IPS-15b (cell line): ENCODE results near the gene OR8B12.

Experiments
- H3K27me3 ChIP-seq: one replicate; pipeline ENCODE4 v1.6.1; 2013; ENCODE audit warnings: low read length; ENCODE audit not compliant: control insufficient read depth, insufficient read depth
- H3K36me3 ChIP-seq: one replicate; pipeline ENCODE4 v1.6.1; 2013; ENCODE audit warnings: low read length; ENCODE audit not compliant: control insufficient read depth, insufficient read depth
- H3K4me1 ChIP-seq: one replicate; pipeline ENCODE4 v1.6.1; 2013; ENCODE audit warnings: mild to moderate bottlenecking, low read length; ENCODE audit not compliant: control insufficient read depth, insufficient read depth
- H3K4me3 ChIP-seq: one replicate; pipeline ENCODE4 v1.5.1; 2013; ENCODE audit warnings: low read depth, low read length
- H3K9ac ChIP-seq: one replicate; pipeline ENCODE4 v1.6.1; 2013; ENCODE audit warnings: low read depth, mild to moderate bottlenecking, low read length
- H3K9me3 ChIP-seq: one replicate; pipeline ENCODE4 v1.6.1; 2013; ENCODE audit warnings: mild to moderate bottlenecking, low read length; ENCODE audit not compliant: control insufficient read depth, insufficient read depth

Gene OR8B12, protein sequence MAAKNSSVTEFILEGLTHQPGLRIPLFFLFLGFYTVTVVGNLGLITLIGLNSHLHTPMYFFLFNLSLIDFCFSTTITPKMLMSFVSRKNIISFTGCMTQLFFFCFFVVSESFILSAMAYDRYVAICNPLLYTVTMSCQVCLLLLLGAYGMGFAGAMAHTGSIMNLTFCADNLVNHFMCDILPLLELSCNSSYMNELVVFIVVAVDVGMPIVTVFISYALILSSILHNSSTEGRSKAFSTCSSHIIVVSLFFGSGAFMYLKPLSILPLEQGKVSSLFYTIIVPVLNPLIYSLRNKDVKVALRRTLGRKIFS

GRCh38 chr11:124543554-124543953, at the start of gene OR8B12:
OR8B12 (minus strand) TSS chr11:124543654; CDS start chr11:124543654, 0 bp downstream.
- Histone ChIP-seq H3K4me1 (no peaks in the 10 kb centered on the region), H3K36me3 (no peaks in the 10 kb centered on the region), H3K9ac (no peak within 1 kb of the TSS), H3K9me3 (no peaks in the 10 kb centered on the region), H3K27me3 (no peaks in the 10 kb centered on the region), H3K4me3 (no peak within 1 kb of the TSS)

DNA sequence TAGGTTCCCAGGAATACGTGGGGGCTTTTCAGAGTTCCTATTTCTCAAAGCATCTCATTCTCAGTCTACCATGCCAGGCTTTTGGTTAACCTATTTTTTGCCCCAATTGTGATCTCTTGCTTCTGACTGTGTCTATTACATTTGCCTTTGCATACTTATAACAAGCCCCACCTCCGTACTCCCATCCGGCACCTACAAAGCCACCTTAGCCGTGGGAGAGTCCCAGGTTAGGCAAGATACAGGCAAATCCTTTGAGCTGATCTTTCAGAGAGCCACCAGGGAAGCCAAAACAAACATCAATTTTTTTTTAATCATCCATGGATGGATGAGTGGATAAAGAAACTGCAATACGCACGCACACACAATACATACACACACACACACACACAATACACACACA, 49.2 kb upstream of the OR8B12 start:
- no peaks in the 10 kb centered on the region for H3K27me3 ChIP-seq
- H3K36me3 ChIP-seq = no peaks in the 10 kb centered on the region
- no peaks in the 10 kb centered on the region for H3K4me1 ChIP-seq
- no peak overlapping the region for H3K4me3 ChIP-seq
- no peaks in the 10 kb centered on the region for H3K9me3 ChIP-seq
- no peak overlapping the region for H3K9ac ChIP-seq

- Histone ChIP-seq H3K36me3 (no peaks in the 10 kb centered on the region), H3K4me3 (no peak overlapping the region), H3K4me1 (no peaks in the 10 kb centered on the region), H3K9me3 (no peaks in the 10 kb centered on the region), H3K27me3 (no peaks in the 10 kb centered on the region), H3K9ac (no peak overlapping the region)
Measured at GRCh38 chr11:124591430-124591829, 48.0 kb upstream of the OR8B12 start.

GRCh38 chr11:124586238-124586860, 42.9 kb upstream of the OR8B12 start:
- Histone ChIP-seq H3K4me1 (peaks cover 3% of the 10 kb centered on the region), H3K27me3 (no peaks in the 10 kb centered on the region)

GRCh38 chr11:124584681-124585372, 41.4 kb upstream of the OR8B12 start:
- Histone ChIP-seq H3K36me3 (no peaks in the 10 kb centered on the region), H3K9ac (no peak overlapping the region), H3K4me1 (peaks cover 3% of the 10 kb centered on the region), H3K4me3 (no peak overlapping the region), H3K27me3 (no peaks in the 10 kb centered on the region), H3K9me3 (no peaks in the 10 kb centered on the region)

More at GRCh38 chr11:124586238-124586860, 42.9 kb upstream of the OR8B12 start:
- Histone ChIP-seq H3K9ac (no peak overlapping the region), H3K9me3 (no peaks in the 10 kb centered on the region), H3K4me3 (no peak overlapping the region), H3K36me3 (no peaks in the 10 kb centered on the region)

DNA sequence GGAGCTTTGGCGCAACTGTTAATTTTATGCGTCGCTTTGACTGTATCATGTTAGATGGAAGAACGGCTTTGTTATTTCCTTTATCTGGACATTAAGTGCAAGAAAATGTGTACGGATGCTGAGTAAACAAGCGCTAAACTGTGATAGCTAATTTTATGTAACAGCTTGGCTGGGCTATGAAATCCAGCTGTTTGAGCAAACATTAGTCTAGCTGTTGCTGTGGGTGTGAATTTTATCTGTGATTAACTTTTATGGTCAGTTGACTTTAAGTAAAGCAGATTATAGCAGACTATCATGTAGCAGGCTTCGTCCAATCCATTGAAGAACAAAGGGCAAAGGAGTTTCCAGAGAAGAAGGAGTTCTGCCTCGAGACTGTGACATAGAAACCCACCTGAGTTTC, 40.3 kb upstream of the OR8B12 start:
- Histone ChIP-seq H3K9me3 (no peaks in the 10 kb centered on the region), H3K27me3 (no peaks in the 10 kb centered on the region), H3K4me1 (peaks cover 3% of the 10 kb centered on the region), H3K9ac (no peak overlapping the region), H3K36me3 (no peaks in the 10 kb centered on the region), H3K4me3 (no peak overlapping the region)

DNA sequence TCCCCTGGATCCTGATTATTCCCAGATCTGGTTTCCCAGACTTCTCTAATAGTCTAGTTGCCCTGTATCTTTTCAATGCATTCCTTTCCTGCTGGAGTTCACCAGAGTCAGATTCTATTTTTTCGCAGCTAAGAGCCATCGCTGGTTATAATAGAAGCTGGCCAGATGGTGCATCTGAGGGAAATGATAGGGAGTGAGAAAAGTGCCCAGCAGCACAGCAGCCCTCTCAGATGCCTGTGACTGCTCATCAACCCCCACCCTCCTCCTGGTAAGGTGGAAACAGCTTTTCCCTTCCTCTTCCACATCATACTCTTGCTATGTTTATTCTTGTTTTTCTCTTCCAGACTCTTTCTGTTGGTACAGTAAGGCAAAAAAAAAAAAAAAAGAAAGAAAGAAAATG, 39.1 kb upstream of the OR8B12 start:
- no peaks in the 10 kb centered on the region for H3K27me3 ChIP-seq
- H3K9ac ChIP-seq = no peak overlapping the region
- H3K36me3 ChIP-seq = no peaks in the 10 kb centered on the region
- no peaks in the 10 kb centered on the region for H3K9me3 ChIP-seq
- H3K4me1 ChIP-seq = peaks cover 3% of the 10 kb centered on the region
- no peak overlapping the region for H3K4me3 ChIP-seq

DNA sequence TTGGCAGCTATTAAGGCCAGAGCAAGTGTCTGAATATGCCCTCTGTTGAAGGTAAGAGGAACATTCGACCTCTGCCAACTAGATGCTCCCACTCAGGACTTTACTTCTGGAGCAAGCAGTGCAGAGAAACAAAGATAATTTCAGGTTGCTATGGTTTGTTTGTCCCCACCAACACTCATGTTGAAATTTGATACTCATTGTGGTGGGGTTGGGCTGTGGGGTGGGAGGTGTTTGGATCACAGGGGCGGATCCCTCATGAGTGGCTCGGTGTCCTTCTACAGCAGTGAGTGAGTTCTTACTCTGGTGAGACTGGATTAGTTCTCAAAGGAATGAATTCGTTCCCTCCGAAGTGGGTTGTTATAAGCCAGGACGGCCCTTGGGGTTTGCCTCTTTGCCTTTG, 38.4 kb upstream of the OR8B12 start:
- no peaks in the 10 kb centered on the region for H3K36me3 ChIP-seq
- no peak overlapping the region for H3K4me3 ChIP-seq
- H3K9ac ChIP-seq = no peak overlapping the region
- H3K9me3 ChIP-seq = no peaks in the 10 kb centered on the region
- H3K4me1 ChIP-seq = peaks cover 3% of the 10 kb centered on the region
- no peaks in the 10 kb centered on the region for H3K27me3 ChIP-seq

DNA sequence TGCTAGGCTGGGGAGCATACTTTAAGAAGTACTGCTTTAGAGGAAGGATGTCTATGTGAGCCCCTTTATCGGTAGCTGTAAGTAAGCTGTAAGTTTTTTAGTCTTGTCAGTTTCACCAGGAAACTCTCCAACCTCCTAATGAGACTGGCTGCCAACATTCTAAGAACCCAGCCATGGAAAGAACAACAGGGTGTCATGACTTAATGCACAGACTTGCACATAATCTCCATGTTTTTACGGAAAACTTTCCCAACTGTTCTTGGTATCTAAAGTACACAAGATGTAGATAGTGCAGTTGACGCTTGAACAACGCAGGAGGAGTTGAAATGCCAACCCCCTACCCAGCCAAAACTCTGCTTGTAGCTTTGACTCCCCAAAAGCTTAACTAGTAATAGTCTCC, 35.3 kb upstream of the OR8B12 start:
- no peaks in the 10 kb centered on the region for H3K27me3 ChIP-seq
- no peaks in the 10 kb centered on the region for H3K4me1 ChIP-seq

DNA sequence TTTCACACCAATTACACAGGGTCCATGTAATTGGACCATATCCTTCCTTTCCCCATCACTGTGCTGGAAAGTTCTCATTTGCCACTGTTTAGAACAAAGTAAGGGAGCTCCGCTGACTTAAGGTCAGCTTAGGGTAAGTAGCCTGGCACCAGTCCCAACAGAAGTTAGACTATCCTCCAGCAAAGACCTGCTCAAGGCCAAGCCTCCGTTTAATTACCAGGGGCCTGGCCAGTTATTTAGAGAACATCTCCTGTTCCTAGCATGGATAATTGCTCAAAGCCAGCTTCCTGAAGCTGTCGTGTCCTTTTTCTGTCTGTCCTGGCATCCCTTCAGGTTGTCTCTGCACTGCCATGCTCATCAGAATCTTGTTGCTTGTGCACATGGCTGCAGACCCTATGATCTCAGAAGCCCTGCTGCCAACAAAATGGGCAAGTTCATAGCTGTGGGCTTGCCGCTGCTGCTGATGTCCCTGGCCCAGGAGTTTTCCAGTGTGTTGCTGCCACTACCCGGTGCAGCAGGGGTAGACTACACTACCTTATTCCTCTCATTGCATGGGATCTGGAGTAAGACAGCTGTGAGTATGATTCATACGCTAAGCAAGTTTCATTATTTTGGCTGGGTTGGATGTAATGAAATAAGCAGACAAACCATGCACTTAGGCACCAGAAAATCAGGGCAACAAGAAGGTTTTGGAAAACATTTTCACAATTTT, 34.4 kb upstream of the OR8B12 start:
- no peaks in the 10 kb centered on the region for H3K4me1 ChIP-seq
- H3K9ac ChIP-seq = no peak overlapping the region
- no peaks in the 10 kb centered on the region for H3K27me3 ChIP-seq
- H3K4me3 ChIP-seq = no peak overlapping the region
- no peaks in the 10 kb centered on the region for H3K36me3 ChIP-seq
- H3K9me3 ChIP-seq = no peaks in the 10 kb centered on the region

More for the DNA sequence above, 35.3 kb upstream of the OR8B12 start:
- H3K9ac ChIP-seq = no peak overlapping the region
- no peaks in the 10 kb centered on the region for H3K9me3 ChIP-seq
- no peak overlapping the region for H3K4me3 ChIP-seq
- H3K36me3 ChIP-seq = no peaks in the 10 kb centered on the region

DNA sequence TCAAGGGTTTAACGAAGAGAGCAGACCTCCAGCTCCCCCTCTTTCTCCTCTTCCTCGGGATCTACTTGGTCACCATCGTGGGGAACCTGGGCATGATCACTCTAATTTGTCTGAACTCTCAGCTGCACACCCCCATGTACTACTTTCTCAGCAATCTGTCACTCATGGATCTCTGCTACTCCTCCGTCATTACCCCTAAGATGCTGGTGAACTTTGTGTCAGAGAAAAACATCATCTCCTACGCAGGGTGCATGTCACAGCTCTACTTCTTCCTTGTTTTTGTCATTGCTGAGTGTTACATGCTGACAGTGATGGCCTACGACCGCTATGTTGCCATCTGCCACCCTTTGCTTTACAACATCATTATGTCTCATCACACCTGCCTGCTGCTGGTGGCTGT, 26.7 kb upstream of the OR8B12 start:
- Histone ChIP-seq H3K36me3 (no peaks in the 10 kb centered on the region), H3K27me3 (no peaks in the 10 kb centered on the region), H3K9ac (no peak overlapping the region), H3K9me3 (no peaks in the 10 kb centered on the region), H3K4me3 (no peak overlapping the region), H3K4me1 (no peaks in the 10 kb centered on the region)
